HG02763 (cell line): ENCODE measurements around the gene HOXB13.

Experiments used
- ATAC-seq: cut with Tn5 transposase; IDR thresholded peaks from one replicate; pipeline ENCODE4 v1.9.1; 2021; ENCODE audit warnings: mild to moderate bottlenecking, moderate library complexity; ENCODE audit not compliant: unreplicated experiment

The HOXB13 gene

GRCh38 chr17:48715496-48716399 is 12.8 kb downstream of the HOXB13 start:
- ATAC-seq: no peak

- no peak for ATAC-seq
These were observed 17.4 kb downstream of the HOXB13 start for GRCh38 chr17:48711128-48711527.

DNA sequence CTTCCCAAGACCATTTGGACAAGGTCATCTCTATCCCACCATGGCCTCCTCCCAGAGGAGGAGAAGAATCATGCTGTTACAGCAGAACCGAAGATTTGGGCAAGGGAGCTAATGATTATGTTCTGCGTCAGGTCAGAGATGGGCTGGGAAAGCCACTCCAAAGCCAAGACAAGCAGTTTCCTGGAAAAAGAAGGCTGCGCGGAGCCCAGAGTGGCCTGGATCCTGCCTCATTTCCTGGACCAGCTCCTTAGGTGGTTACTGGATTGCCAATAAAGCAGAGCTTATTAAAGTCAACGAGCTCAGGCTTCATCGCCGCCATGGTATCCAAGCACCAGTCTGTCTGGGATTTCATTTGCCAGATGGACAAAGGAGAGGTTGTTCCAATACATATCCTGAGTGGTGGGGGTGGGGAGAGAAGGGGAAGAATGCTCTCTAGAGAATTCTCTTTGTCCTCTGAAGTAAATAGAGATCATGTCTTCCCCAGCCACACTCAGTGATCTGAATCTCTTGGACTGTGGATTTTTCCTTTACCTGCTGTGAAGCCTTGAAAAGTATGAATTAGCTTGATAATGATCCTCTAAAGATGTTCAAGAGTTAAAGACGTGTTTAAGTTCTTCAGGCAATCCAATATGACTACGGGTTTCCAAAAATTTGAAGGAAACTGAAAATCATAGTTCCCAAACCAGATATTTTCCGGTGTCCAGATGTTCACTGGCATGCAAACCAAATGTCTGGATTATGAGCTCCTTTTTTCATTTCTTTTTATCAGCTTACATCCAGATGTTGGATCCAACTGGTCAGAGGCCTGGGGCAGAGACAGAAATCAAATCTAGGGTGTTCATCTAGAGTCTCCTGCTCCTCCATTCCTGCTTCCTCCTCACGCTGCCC is 23.9 kb downstream of the HOXB13 start:
- no peak for ATAC-seq

DNA sequence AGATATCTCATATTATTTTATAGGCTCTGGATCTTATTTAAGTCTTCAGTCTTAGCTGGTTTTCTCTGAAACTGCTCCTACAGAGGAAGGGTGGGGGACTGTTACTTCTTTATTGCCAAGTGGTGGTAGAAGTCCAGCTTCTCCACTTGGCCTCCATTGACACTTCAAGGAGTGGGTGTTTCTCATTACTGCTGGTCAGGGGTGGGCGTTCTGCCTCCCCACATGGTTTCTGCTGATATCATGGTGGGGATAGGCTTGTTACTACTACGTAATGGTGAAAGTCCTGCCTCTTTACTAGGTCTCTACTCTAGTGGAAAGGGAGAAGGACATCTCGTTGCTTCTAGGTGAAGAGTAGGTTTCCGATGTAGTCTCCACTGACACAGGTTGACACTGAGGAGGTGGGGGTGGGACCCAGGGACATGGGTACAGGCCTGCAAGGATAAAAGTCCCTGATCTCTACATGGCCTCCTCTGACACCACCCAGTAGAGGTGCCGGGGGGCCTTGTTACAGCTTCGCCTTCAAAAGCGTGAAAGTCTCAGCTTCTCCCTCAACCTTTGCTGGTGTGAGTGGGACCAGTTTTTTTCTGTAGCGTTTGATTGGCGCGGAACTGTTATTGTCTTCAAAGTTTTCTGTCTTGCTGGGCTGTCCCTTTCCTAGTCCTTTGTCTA is 26.6 kb downstream of the HOXB13 start:
- ATAC-seq: no peak

DNA sequence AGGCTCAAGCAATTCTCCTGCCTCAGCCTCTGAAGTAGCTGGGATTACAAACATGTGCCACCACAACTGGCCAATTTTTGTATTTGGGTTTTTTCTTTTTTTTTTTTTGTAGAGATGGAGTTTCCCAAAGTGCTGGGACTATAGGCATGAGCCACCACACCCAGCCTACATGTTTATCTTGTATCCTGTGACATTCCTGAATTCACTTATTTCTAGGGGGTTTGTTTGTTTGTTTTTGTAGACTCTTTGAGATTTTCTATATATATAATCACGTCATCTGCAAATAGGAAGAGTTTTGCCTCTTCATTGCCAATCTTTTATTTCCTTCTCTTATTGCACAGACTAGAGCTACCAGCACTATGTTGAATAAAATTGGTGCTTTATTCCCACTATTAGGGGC is 35.4 kb downstream of the HOXB13 start:
- ATAC-seq: no peak

- no peak for ATAC-seq
These were observed 36.5 kb downstream of the HOXB13 start for GRCh38 chr17:48692049-48692448.

DNA sequence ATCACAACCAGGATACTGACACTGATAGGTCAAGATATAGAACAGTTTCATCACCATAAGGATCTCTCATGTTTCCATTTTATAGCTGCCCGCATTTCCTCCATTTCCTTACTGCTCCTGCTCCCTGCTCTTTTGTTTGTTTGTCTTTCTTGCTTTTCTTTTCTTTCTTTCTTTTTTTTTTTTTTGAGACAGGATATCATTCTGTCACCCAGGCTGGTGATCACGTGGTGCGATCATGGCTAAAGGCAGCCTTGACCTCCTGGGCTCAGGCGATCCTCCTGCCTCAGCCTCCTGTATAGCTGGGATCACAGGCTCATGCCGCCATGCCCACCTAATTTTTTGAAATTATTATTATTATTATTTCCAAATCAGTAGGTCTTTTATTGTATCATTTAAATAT is 37.9 kb downstream of the HOXB13 start:
- no peak for ATAC-seq

- no peak for ATAC-seq
These were observed 46.9 kb downstream of the HOXB13 start for GRCh38 chr17:48681609-48682008.

DNA sequence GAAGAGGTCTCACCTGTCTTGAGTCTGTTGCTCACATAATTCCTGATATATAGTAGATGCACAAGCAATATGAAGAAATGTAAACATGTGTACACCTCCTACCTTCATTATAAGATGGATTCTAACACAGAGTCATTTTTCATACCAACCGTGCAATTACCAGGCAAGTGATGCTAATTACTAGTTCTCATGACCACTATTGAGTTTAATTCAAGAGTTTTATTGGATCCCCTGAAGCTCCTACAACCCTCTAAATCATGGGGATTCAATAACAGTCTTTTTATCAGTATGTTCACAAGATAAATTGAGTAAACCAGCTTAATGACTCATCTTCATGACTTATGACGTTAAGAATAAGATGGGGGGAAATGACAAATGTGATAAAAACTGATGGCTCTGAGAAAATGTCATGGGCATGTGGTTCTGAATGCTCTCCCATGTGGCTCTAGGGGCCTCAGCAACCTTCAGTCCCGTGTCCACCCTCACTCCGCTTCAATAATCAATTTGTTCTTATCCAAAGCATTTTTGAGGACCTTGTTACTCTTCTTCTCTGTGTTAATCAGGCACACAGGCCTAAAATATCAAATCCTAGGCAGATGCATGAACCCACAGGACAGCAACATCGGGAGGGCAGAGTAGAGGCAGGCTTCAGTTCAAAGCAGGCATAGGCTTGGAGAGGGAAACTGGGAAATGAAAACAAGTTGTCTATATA is 49.0 kb downstream of the HOXB13 start:
- no peak for ATAC-seq

- no peak for ATAC-seq
These were observed 50.2 kb downstream of the HOXB13 start for GRCh38 chr17:48678141-48678971.

DNA sequence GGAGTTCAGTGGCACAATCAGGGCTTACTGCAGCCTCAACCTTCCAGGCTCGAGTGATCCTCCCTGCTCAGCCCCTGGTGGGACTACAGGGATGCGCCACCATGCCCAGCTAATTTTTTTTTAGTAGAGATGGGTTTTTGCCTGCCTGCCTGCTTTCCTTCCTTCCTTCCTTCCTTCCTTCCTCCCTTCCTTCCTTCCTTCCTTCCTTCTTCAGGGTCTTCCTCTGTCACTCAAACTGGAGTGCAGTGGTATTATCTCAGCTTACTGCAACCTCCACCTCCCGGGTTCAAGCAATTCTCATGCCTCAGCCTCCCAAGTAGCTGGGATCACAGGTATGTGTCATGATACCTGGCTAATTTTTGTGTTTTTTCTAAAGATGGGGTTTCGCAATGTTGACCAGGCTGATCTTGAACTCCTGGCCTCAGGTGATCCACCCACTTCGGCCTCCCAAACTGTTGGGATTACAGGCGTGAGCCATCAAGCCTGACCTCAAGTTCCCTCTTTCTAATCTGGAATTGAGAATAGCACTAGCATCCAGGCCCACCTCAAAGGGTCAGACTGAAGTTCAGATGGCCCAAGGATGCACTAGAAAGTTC is 51.5 kb downstream of the HOXB13 start:
- ATAC-seq: no peak
